HG03196 (cell line): ENCODE measurements around the gene SERPINB6.
"Not testable (repeated sequence)": the region's sequence is repeated elsewhere in the genome, so short reads cannot be mapped to it uniquely, and the experiment has no call there.

Experiments
- ATAC-seq: cut with Tn5 transposase; IDR thresholded peaks from one replicate; pipeline ENCODE4 v1.9.1; 2021; ENCODE audit not compliant: unreplicated experiment

The SERPINB6 gene

DNA sequence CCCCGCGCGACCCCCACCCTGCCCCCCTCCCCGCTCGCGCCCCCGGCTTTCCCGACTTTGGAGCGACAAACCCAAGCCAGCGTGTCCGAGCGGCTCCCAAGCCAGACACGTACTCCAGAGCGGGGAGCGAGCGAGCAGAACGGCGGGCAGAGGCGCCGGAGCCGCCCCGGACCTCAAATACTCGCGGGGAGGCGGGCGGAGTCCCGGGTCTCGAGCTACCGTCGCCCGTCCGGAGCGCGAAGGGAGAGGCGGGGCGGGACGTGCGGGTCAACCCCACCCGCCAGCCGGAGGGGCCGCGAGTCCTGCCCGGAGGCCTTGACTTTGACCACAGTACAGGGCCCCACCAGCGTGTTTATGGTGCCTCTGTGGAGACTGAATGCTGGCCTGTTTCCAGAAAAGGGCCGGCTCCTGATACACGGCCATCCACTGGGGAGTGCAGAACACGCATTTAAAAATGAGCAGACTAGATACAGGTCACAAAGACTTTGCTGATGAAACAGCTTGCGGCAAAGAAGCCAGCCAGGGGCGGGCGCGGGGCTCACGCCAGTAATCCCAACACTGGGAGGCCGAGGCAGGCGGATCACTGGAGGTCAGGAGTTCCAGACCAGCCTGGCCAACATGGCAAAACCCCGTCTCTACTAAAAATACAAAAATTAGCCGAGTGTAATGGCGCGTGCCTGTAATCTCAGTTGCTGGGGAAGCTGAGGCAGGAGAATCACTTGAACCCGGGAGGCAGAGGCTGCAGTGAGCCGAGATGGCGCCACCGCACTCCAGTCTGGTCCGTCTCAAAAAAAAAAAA, at the start of gene SERPINB6:
Gene SERPINB6 (minus strand): TSS at position 148 of the 799 bp plus-strand sequence. CDS start 12,235 bp downstream, outside the sequence.
- ATAC-seq: no peak

DNA sequence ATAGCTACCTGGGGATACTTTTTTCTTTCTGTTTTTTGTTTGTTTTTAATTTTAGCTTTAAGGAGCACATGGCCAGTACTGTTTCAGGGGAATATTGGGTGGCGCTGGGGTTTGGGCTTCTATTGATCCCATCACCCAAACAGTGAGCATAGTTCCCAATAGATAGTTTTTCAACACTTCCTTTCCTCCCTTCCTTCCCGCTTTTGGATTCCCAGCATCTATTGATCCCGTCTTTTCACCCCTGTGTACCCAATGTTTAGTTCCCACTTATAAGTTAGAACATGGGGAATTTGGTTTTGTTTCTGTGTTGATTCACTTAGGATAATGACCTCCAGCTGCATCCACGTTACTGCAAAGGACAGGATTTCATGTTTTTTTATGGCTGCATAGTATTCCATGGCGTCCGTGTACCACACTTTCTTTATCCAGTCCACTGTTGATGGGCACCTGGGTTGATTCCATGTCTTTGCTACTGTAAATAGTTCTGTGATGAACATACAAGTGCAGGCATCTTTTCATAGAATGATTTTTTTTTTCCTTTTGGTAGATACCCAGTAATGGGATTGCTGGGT, 48.5 kb upstream of the SERPINB6 start:
- ATAC-seq: no peak

DNA sequence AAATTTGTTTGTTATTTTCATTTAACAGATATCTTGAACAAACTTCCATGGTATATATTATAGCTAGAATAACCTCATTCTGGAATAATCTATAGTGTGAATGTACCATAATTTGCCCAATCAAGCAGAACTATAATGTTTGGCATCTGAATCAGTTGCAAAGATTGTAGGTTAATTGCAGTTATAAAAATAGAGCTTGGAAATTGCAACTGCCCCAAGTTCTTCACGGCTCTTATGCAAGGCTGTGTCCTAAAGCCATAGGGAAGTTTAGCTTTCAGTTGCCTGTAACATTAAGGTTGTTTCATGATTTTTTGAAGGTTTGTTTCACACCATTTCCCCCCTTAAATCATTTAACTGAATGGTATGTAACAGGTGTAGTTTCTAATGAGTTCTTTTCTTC, 47.7 kb upstream of the SERPINB6 start:
- no peak for ATAC-seq

DNA sequence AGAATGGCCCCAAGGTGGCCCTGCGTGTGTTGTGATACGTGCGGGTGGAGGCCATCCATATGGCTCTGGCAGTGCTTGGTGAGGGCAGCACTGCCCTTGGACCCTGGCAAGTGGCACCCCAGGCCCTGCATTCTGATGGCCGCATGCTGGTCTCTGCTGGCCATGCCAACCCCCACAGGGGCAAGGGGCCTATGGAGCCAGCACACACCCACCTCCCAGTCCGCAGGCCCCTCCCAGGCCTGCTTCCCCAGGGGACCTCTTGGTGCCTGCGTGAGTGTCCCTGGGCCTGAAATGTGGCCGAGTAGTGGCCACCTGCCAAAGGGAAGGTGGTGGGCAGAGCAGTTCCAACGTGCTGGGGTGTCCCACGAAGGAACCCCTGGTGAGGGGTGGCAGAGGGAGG, 45.9 kb upstream of the SERPINB6 start:
- no peak for ATAC-seq

DNA sequence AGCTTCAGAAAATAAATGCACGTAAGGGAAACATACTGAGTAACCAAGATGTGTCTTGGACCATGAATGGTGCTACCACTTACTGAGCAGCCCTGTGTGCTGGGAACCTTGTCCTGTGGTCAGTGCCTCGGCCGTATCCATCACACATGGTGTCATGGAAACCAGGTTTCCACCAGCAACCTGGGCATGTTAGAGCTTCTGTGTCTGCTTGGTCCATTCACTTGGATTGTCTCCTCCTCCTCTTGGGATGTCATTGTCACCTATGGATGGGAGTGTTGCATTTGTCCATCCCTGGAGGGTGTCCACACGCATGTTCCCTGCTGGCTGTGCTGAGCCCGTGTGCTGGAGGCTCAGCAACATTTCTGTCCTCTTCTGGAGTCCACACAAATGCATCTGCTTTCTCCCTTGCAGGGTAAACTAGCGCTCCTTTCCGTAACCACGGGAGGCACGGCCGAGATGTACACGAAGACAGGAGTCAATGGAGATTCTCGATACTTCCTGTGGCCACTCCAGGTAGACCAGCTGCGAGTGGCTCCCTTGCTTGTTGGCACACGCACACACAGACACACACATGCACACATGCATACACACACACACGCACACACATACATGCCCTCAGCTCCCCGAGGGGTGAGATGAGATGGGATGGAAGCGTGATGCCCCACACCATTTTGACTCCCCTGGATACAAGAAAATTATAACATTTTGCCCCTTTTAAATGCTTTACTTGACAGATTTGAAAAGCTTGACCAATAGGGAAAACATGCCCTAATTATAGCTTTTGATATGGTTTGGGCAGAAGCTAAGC, 45.3 kb upstream of the SERPINB6 start:
- ATAC-seq: no peak

DNA sequence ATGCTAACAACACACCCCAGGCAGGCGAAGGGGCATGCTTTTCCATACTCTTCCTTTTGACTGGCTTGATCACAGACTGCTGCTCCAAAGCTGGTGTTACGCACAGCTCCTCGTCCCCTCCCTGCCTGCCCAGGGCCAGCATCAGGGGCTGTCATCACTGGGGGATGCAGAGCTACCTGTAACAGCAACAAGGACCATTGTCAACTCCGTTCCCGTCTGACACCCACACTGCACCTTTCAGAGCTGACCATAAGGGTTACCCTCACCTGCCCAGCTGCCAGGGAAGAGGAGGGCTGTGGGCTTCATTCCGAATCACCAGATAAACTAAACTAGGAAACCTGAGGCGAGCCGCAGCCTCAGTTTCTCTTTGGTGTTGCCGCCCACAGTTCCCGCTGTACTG, 43.8 kb upstream of the SERPINB6 start:
- ATAC-seq: no peak

DNA sequence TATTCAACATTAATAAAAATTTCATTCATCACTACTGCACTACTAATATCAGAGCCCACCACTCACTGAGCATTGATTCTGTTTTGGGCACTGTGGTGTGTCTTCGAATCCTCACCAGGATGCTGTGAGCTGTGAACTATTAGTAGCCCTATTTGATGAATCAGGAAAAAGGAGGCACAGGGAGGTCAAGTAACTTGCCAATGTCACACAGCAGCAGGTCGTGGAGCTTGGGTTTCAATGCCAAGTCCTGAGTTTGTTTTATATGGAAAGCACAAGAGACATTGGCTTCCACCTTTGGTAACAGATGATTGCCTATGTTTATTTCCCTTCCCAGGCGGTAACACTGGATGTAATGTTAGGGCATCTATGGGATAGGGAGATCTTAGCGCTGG, 43.3 kb upstream of the SERPINB6 start:
- ATAC-seq: no peak

DNA sequence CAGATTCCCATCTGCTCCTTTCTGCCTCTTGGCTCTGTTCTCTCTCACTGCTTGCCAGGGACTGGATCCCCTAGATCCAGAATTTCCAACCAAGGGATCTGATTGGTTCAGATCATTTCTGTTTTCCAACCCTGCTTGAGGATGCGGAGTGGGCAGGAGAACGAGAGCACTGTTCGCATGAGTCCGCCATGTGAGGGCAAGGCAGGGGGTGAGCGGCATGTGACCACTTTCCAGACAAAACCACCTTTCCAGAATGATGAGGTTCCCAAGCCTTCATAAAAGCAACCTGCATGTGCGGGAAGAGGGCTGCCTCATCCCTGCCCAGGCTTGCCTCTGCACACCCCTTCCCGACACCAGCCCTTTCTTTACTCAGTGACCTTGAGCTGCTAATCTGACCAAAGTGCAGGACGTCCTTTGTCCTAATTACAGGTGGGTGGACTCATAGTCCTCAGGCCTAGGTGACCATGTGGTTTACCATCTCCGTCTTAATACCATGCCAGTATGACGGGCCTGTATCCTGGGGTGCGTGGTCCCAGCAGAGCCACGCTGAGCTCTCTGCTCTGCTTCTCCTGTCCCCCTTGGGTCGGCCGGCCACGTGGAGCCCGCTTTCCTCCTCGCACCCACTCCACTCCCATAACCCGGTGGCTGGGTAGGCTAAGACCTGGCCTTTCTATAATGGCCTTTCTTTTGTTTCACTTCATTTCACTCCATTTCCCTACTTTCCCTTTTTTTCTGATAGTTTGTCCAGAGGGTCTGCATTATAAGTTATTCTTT, 42.7 kb upstream of the SERPINB6 start:
- no peak for ATAC-seq

DNA sequence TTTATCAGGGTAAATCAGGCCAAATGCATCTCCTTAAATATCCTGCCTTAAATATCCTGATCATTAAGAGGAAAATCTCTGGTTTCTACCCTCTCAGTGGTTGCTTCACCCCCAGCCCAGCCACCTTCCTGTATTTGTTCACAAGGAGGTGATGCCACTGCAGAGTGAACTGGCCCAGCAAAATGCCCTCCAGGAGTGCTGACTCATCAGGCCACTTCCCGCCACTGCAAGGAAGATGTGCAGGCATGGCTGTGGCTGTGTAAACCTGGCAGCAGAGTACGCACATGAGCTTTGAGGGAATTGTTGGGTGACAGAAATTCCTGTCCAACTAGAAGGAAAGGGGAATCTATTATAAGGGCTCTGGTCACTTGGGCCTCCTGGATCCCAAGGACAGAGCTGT, 42.1 kb upstream of the SERPINB6 start:
- no peak for ATAC-seq

DNA sequence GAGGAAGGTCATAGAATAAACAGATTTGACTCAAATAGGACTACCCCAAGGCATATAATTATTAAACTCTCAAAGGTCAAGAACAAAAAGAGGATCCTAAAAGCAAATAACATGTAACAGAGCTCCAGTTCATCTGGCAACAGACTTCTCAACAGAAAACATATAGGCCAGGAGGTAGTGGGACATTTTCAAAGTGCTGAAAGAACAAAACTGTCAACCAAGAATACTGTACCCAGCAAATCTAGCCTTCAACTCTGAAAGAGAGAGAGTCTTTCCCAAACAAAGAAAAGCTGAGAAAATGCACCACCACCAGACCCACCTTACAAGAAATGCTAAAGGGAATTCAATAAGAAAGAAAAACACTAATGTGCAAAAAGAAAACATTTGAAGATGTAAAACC, 40.2 kb upstream of the SERPINB6 start:
- no peak for ATAC-seq

DNA sequence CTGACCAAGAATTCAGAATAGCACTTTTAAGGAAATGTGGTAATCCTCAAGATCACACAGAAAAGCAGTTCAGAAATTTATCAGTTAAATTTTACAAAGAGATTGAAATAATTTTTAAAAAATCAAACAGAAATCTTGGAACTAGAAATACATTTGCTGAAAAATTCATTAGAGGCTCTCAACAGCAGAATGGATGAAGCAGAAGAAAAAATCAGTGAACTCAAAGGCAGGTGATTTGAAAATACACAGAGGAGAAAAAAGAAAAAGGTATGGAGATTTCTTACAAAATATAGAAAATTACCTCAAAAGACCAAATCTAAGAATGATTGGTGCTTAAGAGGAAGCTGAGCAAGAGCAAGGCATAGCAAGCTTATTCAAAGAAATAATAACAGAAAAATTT, 39.8 kb upstream of the SERPINB6 start:
- no peak for ATAC-seq

DNA sequence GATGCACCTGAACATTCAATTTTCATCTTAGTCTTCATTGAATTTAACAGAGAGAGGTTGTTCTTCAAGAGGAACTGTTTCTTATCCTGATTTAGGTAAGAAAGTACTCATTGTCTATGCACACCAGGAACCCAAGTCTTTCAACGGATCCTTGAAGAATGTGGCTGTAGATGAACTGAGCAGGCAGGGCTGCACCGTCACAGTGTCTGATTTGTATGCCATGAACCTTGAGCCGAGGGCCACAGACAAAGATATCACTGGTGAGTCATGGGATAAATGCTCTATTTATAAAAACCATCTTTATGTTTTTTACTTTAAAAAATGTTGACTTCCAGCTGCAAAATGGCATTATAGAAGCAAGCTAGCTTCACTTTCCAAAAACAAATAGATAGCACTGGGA, 38.6 kb upstream of the SERPINB6 start:
- ATAC-seq: no peak

DNA sequence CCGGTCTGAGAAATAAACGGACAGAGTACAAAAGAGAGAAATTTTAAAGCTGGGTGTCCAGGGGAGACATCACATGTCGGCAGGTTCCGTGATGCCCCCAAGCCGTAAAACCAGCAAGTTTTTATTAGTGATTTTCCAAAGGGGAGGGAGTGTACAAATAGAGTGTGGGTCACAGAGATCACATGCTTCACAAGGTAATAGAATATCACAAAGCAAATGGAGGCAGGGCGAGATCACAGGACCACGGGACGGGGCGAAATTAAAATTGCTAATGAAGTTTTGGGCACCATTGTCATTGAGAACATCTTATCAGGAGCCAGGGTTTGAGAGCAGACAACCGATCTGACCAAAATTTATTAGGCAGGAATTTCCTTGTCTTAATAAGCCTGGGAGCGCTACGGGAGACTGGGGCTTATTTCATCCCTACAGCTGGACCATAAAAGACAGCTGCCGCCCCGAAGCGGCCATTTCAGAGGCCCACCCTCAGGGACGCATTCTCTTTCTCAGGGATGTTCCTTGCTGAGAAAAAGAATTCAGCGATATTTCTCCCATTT, 37.4 kb upstream of the SERPINB6 start:
- not testable (repeated sequence) for ATAC-seq

DNA sequence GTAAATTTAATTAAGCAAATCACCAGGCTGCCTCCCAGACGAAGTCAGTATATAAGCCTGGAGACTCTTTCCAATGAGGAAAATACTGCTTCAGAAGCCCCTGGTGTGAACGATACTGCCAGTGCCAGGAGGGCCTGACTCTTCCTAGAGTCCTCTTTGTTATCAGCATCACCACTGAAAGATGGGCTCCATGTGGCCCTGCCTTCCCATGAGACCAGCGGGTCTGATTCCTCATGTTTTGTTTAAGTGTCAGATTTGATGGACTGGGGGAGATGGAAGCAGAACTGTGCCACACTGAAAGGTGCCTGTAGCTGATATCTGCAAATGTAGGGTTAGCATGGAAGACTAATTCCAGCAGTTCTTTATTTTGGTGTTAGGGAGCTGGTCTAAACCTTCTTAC, 36.2 kb upstream of the SERPINB6 start:
- ATAC-seq: no peak

DNA sequence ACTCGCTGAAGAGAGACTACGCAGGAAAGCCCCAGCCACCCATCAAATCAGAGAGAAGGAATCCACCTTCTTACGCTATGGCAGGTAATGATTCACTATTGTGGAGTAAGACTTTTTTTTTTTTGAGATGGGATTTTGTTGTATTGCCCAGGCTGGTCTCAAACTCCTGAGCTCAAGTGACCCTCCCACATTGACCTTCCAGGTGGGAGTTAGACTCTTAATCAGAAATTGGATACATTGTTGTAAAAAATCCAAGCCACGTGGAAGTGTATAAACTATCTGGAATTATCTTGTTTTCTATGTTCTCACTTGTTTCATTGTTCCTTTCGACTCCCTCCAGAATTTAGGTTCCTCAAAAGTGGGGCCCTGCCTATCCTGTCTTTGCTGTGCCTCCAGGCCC, 35.1 kb upstream of the SERPINB6 start:
- ATAC-seq: no peak

DNA sequence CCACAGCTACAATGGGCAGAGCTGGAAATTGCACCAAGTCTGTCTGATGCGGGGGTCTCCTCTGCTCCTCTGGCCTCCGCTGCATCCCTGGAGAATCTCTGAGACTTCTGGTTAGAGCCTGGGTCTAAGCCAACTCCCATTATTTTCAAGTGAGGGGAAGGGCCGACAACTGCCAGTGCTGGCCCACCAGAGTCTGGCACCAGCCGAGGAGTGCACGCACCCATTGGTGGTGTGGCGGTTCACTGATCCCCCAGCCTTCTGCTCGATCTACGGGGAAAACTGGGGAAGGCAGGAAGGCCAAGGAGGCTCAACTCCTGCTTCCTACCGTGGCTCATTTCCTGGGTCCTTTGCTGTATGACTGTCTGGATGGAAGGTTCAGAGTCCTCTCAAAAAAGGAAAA, 34.5 kb upstream of the SERPINB6 start:
- ATAC-seq: no peak

DNA sequence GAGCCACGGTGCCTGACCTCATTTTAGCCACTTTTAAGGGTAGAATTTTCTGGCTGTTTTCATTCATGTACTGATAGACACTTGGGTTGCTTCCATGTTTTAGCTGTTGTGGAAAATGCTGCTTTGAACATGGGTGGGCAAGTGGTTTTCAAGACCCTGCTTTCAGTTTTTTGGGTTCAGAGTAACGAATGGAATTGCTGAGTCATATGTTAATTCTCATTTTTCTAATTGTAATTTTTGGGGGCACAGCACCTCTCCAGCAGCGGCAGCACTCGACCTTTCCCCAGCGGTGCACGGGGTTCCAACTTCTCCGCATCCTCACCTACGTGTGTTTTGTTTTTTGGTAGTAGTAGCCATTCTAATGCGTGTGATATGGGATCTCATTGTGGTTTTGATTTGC, 33.7 kb upstream of the SERPINB6 start:
- no peak for ATAC-seq

DNA sequence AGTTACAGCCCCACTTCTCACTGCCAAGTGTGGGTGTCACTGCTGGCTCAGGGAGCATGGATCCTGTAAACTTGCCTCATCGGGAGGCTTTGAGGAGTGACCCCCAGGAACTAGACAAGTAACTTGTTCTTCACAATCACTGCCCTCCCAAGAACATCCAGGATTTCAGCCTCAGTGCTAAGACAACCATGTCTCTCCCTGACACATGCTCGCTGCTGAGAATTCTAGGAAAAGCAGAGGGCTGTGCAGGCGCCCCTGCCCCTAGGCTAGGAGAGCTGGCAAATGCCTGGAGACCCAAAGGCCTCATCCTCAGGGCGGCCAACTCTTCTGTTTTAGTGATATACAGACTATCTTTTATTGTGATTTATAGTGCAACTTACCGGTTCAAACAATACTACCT, 31.9 kb upstream of the SERPINB6 start:
- ATAC-seq: not testable (repeated sequence)

DNA sequence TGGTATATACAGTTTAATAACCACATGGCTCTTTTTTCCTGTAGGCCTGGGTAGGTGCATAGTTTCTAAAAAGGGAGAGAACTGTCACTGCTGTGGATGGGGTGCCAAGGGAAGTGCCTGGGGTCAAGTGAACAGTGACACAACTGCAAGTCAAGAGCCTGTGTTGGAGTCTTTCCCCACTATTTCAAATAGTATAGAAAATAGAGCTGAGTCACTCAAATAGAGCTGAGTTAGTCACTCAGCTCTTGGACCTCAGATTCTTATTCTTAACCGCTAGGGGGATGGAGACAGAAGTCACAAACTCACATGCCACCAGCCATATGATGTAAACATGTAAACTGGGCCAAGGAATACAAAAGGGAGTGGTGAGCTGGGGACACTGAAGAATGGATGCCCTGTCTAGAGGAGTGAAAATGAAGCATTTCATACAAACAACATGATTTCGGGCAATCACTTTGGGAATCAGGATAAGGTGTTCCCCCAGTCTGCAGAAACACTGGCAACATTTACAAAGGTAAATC, 30.5 kb upstream of the SERPINB6 start:
- no peak for ATAC-seq

DNA sequence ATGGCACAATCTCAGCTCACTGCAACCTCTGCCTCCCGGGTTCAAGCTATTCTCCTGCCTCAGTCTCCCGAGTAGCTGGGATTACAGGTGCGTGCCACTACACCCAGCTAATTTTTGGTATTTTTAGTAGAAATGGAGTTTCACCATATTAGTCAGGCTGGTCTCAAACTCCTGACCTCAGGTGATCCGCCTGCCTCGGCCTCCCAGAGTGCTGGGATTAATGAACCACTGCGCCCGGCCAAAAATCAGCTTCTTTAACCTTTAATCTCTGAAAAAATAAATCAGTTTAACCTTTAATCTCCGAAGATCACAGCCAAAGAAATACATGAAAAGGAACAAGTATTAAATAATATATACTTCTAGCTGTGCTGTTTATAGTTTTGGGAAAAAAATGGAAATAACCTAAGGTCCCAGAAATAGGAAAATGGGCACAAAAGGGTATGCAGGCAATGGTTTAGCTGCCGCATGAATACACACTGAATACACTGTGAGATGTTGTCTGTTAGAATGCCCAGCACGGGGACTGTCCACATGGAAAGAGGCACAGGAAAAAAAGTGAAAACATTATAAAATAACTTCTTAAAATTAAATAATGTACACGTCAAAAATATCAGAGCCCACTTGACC, 29.9 kb upstream of the SERPINB6 start:
- no peak for ATAC-seq
